Endothelial cell of umbilical vein (primary cell): ENCODE results near the gene RELCH. TPM values are rescaled to one million over a fixed set of nuclear protein-coding genes. Genes with fewer than 3 reads are reported as not detected.
A peak's percentile ranks its signal among the peaks of the same experiment; 100 is the strongest.

ENCODE experiments used
- BruUV-seq: library from RNA; stranded (reverse); fragments of 400-500 nt; replicated peaks from 2 replicates; lab custom pipeline; 2021; lab: Mats Ljungman, UMichigan
- CTCF ChIA-PET: fragments of 300-600, 350-600 bp; sonication (Branson Sonifier 250); formaldehyde crosslinking; loops from one replicate; lab custom pipeline; 2021; ENCODE audit warnings: antibody characterized with exemption, inconsistent platforms; lab: Charles Lee
- POLR2A ChIA-PET: fragments of 300-600, 350-600 bp; sonication (Branson Sonifier 250); formaldehyde crosslinking; loops from one replicate; lab custom pipeline; 2021; ENCODE audit warnings: antibody characterized with exemption, inconsistent platforms; lab: Charles Lee
- DNase-seq: peaks from one replicate; pipeline ENCODE4 v3.0.0-alpha.2; 2011; ENCODE audit warnings: low read depth, low spot score
- FAIRE-seq: peaks from 2 replicates; lab custom pipeline; 2011; peaks lifted over from hg19 to GRCh38; lab: Jason Lieb, UNC
- H2AFZ ChIP-seq: 2 replicates; pipeline ENCODE4 v1.6.0; 2012; ENCODE audit warnings: low read depth, low read length, control low read depth, inconsistent platforms
- H3K27ac ChIP-seq: 2 replicates; pipeline ENCODE4 v1.5.1; 2011; ENCODE audit warnings: low read depth, mild to moderate bottlenecking, control low read depth, low read length, moderate library complexity; ENCODE audit not compliant: insufficient read depth
- H3K27me3 ChIP-seq, 2 experiments: 2 replicates each; pipeline versions ENCODE4 v1.6.0 to v1.6.1; 2011; ENCODE audit warnings: low read length in 2 of 2, mixed read lengths in 1 of 2; ENCODE audit not compliant: control insufficient read depth in 2 of 2, insufficient read depth in 2 of 2
- H3K36me3 ChIP-seq, 2 experiments: 2 replicates in 1 of 2; 3 replicates in 1 of 2; pipeline ENCODE4 v1.5.1; 2011; ENCODE audit warnings: low read length in 2 of 2, mild to moderate bottlenecking in 1 of 2, moderate library complexity in 1 of 2; ENCODE audit not compliant: control insufficient read depth in 2 of 2, insufficient read depth in 2 of 2; ENCODE audit errors: extremely low read depth in 1 of 2
- H3K4me1 ChIP-seq: 3 replicates; pipeline ENCODE4 v1.5.1; 2011; ENCODE audit warnings: mild to moderate bottlenecking, low read length; ENCODE audit not compliant: control insufficient read depth, insufficient read depth; ENCODE audit errors: extremely low read depth
- H3K4me2 ChIP-seq: 2 replicates; pipeline ENCODE4 v1.6.1; 2011; ENCODE audit warnings: low read length, control low read depth, mixed read lengths; ENCODE audit not compliant: insufficient read depth
- H3K4me3 ChIP-seq, 3 experiments: fragments of 200-600 bp in 1 of 3; sonication (generic), shearing (Covaris generic) in 1 of 3; replicated peaks in 1 of 3; 2 replicates each; pipeline ENCODE4 v1.5.1; 2011 to 2016; ENCODE audit warnings: control low read depth in 3 of 3, low read length in 3 of 3, mild to moderate bottlenecking in 2 of 3, inconsistent platforms in 1 of 3, low read depth in 1 of 3, moderate library complexity in 1 of 3; ENCODE audit not compliant: insufficient read depth in 1 of 3
- H3K79me2 ChIP-seq: 2 replicates; pipeline ENCODE4 v1.6.0; 2012; ENCODE audit warnings: low read length, inconsistent platforms; ENCODE audit not compliant: control insufficient read depth, insufficient read depth
- H3K9ac ChIP-seq: replicated peaks from 2 replicates; pipeline ENCODE3; 2011; ENCODE audit warnings: low read length, control low read depth; ENCODE audit not compliant: insufficient read depth; ENCODE audit errors: extremely low read depth
- H3K9me1 ChIP-seq: replicated peaks from 3 replicates; pipeline ENCODE4 v1.6.0; 2011; ENCODE audit warnings: mild to moderate bottlenecking, low read length; ENCODE audit not compliant: control insufficient read depth, insufficient read depth; ENCODE audit errors: extremely low read depth
- H3K9me3 ChIP-seq: replicated peaks from 2 replicates; pipeline ENCODE4 v1.5.1; 2012; ENCODE audit warnings: low read length, inconsistent platforms; ENCODE audit not compliant: control insufficient read depth, insufficient read depth
- H4K20me1 ChIP-seq: replicated peaks from 2 replicates; pipeline ENCODE3; 2011; ENCODE audit warnings: mild to moderate bottlenecking, low read length; ENCODE audit not compliant: control insufficient read depth, insufficient read depth; ENCODE audit errors: extremely low read depth
- EZH2 ChIP-seq: IDR thresholded peaks from 2 replicates; pipeline ENCODE4 v1.6.1; 2012; ENCODE audit warnings: borderline replicate concordance, low read depth, mild to moderate bottlenecking, moderate library complexity, low read length, inconsistent platforms; ENCODE audit not compliant: severe bottlenecking
- FOS ChIP-seq: IDR thresholded peaks from 2 replicates; pipeline ENCODE4 v1.6.1; 2011; ENCODE audit warnings: mild to moderate bottlenecking, low read length, moderate library complexity, borderline replicate concordance; ENCODE audit not compliant: insufficient read depth
- GATA2 ChIP-seq: IDR thresholded peaks from 2 replicates; pipeline ENCODE4 v1.7.0; 2011; ENCODE audit warnings: low read depth, mild to moderate bottlenecking, moderate library complexity, mixed read lengths, low read length; ENCODE audit not compliant: insufficient read length, insufficient read depth
- JUN ChIP-seq: IDR thresholded peaks from 2 replicates; pipeline ENCODE4 v1.6.1; 2011; ENCODE audit warnings: borderline replicate concordance, low read depth; ENCODE audit not compliant: insufficient read length, insufficient read depth
- MYC ChIP-seq: IDR thresholded peaks from one replicate; pipeline ENCODE4 v1.6.1; 2011; ENCODE audit warnings: mild to moderate bottlenecking, low read depth, low read length
- POLR2A ChIP-seq: IDR thresholded peaks from 2 replicates; pipeline ENCODE4 v1.6.1; 2012; ENCODE audit warnings: low read depth, mild to moderate bottlenecking, control low read depth, low read length
- POLR2AphosphoS5 ChIP-seq: IDR thresholded peaks from 2 replicates; pipeline ENCODE4 v1.6.1; 2012; ENCODE audit warnings: low read depth, mild to moderate bottlenecking, control low read depth, low read length, moderate library complexity; ENCODE audit not compliant: insufficient read depth
- dilution Hi-C: fragments of 300-500 bp; cut with MboI; formaldehyde crosslinking; loops from one replicate; pipeline ENCODE4 v1.15.0; 2019; ENCODE audit warnings: low sequenced_read_pairs; ENCODE audit not compliant: extremely low pct_ligation_motif_present
- intact Hi-C: fragments of 100-400 bp; cut with micrococcal nuclease; formaldehyde crosslinking; loops from one replicate; pipeline ENCODE4 v1.10.0; 2022
- polyA plus RNA-seq, 4 experiments: library from polyadenylated mRNA; depleted of rRNA in 3 of 4; stranded (reverse) in 3 of 4; unstranded in 1 of 4; fragments of >200 nt; gene quantifications; 2 replicates each; pipeline versions ENCODE4 v1.2.1 to v1.2.3, GENCODE V29; 2011 to 2012; ENCODE audit warnings: missing spikeins in 1 of 4
- total RNA-seq: library from RNA; stranded (reverse); gene quantifications from 2 replicates; pipeline ENCODE4 v1.2.3, GENCODE V29; 2021
- TF ChIP-seq, protein P1 (sequence below): IDR thresholded peaks from 2 replicates; pipeline ENCODE4 v1.6.1; 2011; ENCODE audit not compliant: insufficient read depth, insufficient read length
- TF ChIP-seq, protein P2 (sequence below), 2 donors: IDR thresholded peaks; 1 replicate in 1 of 2; 2 replicates in 1 of 2; pipeline ENCODE4 v1.5.1; 2011; ENCODE audit warnings: low read length in 2 of 2, mild to moderate bottlenecking in 2 of 2, moderate library complexity in 2 of 2, control low read depth in 1 of 2, inconsistent platforms in 1 of 2, low read depth in 1 of 2; ENCODE audit not compliant: insufficient read depth in 1 of 2; ENCODE audit errors: extremely low read depth in 1 of 2

The RELCH gene
- total and polyA plus RNA-seq, 2 donors (not counting 3 experiments of a cell fraction or from before 2014, with no cell fraction given): 6.6 to 25.2 TPM

DNA sequence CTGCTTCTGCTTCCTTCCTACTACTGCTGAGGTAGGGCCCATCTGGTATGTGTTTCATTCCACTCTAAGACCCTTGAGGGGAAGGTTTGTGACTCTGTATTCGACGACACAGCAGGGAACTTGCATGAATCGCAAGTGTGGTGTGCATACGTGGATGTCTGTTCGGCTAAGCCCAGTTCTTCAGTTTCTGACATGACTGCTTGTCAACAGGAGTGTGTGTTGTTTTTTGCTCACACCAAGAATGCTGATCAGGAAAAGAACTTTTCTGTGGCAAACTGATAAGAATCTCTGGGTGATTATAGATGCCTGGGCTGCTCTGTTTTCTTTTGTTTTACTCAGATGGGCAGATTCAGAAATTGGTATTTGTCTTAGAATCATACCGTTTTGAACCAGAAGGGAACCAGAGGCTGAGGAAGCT is 160.0 kb downstream of the RELCH start:
- Histone ChIP-seq H3K4me3 (no peak overlapping the region), H3K27ac (peak overlapping the region; percentile 61), H3K9ac (no peak overlapping the region), H3K27me3 (no peaks in the 10 kb centered on the region), H3K79me2 (no peaks in the 10 kb centered on the region), H3K36me3 (peaks cover 0 to 2% of the 10 kb centered on the region in 2 experiments), H4K20me1 (no peaks in the 10 kb centered on the region), H2AFZ (peak overlapping the region; percentile 71), H3K9me1 (no peaks in the 10 kb centered on the region), H3K4me1 (peaks cover 14% of the 10 kb centered on the region), H3K9me3 (no peaks in the 10 kb centered on the region), H3K4me2 (peak overlapping the region; percentile 77)
- ChIA-PET POLR2A (interaction anchor here (1.2 kb wide), 1 partner anchor 16 kb away, joined by 3 read pairs; no protein-coding TSS in a partner anchor), CTCF (interaction anchor here (1.1 to 1.4 kb wide), 3 partner anchors 11 to 23 kb away, joined by 3 to 4 read pairs (median 4); no protein-coding TSS in a partner anchor)
- intact Hi-C loops (no loop called here), dilution Hi-C loops (no loop called here)
- DNase-seq: peak; percentile 74
- peak; percentile 79 for FAIRE-seq
- no TSS peak for BruUV-seq
- no peak for TF ChIP-seq EZH2
- TF ChIP-seq, protein P1, sequence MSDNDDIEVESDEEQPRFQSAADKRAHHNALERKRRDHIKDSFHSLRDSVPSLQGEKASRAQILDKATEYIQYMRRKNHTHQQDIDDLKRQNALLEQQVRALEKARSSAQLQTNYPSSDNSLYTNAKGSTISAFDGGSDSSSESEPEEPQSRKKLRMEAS: no peak
- TF ChIP-seq POLR2AphosphoS5: peak; percentile 19
- no peak for TF ChIP-seq FOS
- peak; percentile 93 for TF ChIP-seq GATA2
- TF ChIP-seq POLR2A: no peak

DNA sequence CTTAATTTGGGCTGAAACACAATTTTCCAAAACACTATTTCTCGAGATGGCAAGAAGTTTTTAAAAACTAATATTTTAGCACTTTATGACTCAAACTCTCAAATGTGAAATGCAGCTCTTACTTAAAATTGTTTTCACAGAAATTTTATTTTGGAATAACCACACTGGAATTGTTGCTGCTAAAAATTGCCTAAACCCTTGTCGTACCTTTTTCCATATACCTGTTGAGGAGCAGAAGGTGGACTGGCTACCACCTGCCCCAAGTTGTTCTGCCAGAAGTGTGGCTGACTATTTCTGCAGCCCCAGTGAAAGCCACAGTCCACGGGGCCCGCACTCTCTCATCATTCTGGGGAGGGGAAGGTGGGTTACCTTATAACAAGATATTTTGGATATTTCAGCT is 161.4 kb downstream of the RELCH start:
- CTCF ChIA-PET: interaction anchor here (1.0 kb wide), 1 partner anchor 10 kb away, joined by 5 read pairs; no protein-coding TSS in a partner anchor
- dilution Hi-C loops (no loop called here), intact Hi-C loops (no loop called here)
- Histone ChIP-seq H3K27ac (no peak overlapping the region), H3K9me3 (no peaks in the 10 kb centered on the region), H3K79me2 (no peaks in the 10 kb centered on the region), H2AFZ (no peak overlapping the region), H3K4me1 (peaks cover 14% of the 10 kb centered on the region), H3K36me3 (peaks cover 0 to 8% of the 10 kb centered on the region in 2 experiments), H3K4me3 (no peak overlapping the region), H4K20me1 (no peaks in the 10 kb centered on the region), H3K4me2 (no peak overlapping the region), H3K27me3 (no peaks in the 10 kb centered on the region), H3K9ac (no peak overlapping the region), H3K9me1 (no peaks in the 10 kb centered on the region)
- FAIRE-seq: no peak
- DNase-seq: no peak
- TF ChIP-seq, protein P1: no peak
- no peak for TF ChIP-seq EZH2
- no peak for TF ChIP-seq POLR2AphosphoS5
- TF ChIP-seq FOS: no peak
- TF ChIP-seq GATA2: no peak
- TF ChIP-seq, protein P2, sequence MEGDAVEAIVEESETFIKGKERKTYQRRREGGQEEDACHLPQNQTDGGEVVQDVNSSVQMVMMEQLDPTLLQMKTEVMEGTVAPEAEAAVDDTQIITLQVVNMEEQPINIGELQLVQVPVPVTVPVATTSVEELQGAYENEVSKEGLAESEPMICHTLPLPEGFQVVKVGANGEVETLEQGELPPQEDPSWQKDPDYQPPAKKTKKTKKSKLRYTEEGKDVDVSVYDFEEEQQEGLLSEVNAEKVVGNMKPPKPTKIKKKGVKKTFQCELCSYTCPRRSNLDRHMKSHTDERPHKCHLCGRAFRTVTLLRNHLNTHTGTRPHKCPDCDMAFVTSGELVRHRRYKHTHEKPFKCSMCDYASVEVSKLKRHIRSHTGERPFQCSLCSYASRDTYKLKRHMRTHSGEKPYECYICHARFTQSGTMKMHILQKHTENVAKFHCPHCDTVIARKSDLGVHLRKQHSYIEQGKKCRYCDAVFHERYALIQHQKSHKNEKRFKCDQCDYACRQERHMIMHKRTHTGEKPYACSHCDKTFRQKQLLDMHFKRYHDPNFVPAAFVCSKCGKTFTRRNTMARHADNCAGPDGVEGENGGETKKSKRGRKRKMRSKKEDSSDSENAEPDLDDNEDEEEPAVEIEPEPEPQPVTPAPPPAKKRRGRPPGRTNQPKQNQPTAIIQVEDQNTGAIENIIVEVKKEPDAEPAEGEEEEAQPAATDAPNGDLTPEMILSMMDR (IDR thresholded peaks at IDR 0.05; ENCODE audit: extremely low read depth in 1 of 2, insufficient read depth in 1 of 2, low read depth in 1 of 2, low read length in 2 of 2): no peak
- TF ChIP-seq POLR2A: no peak
- TF ChIP-seq MYC: no peak
- TF ChIP-seq JUN: no peak
- no TSS peak for BruUV-seq
- POLR2A ChIA-PET: interaction anchor here (1.2 kb wide), 1 partner anchor 17 kb away, joined by 3 read pairs; no protein-coding TSS in a partner anchor
